Measurements from ENCODE around the gene PHAF1. TPM values are rescaled to one million over a fixed set of nuclear protein-coding genes. Genes with fewer than 3 reads are reported as not detected.
A peak's percentile ranks its signal among the peaks of the same experiment; 100 is the strongest.

PHAF1 gene
- total RNA-seq, 1 experiment from 2014 or later, result 19.2 TPM

DNA sequence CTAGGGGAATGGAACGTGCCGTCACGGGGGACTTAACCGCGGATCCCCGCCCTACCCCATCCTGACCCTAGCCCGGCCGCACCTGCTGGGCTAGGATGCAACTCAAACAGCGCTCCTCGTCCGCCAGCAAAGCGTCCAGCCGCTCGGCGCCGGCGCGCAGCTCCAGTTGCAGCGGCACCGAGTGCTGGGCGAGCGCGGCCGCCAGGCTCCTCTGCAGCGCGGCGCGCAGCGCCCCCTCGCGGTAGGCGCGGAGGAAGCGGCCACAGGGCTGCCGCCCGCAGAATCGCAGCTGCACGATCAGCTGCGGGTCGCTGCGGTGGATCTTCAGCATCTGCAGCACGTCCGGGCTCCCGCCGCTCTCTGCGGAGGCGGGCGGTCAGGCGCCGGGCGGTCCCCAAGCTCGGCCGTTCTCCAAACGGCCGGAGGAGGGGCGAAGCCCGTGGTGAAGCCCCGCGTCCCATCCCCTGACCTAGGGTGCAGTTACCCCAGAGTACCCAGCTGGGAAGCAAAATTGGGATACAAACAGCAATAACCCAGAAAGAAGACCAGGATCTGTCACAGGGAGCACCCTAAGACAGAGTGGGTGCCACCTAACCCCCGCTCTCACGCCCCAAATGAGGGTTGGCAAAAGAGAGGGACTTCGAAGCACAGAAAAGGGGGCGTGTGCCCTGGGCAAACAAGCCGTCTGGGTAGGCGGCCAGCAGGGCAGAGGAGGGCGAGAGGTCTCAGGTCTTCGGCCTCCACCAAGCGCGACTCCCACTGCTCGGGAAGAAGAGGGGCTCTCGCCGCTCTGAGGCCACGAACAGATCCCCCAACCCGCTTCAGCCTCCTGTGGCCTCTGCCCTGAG, 45.8 kb downstream of the PHAF1 start:
- no peak for TF ChIP-seq FOSL1 (IDR thresholded peaks at IDR 0.05; ENCODE audit: low read depth)
- peak; percentile 46 for TF ChIP-seq YY1 (IDR thresholded peaks at IDR 0.05; ENCODE audit: extremely low read depth, insufficient replicate concordance, low read depth, low read length)
- TF ChIP-seq RAD21 (IDR thresholded peaks at IDR 0.05; ENCODE audit: low read depth), result peak; percentile 86
- TF ChIP-seq ZFX (IDR thresholded peaks at IDR 0.05), result no peak
- TF ChIP-seq, protein P1, sequence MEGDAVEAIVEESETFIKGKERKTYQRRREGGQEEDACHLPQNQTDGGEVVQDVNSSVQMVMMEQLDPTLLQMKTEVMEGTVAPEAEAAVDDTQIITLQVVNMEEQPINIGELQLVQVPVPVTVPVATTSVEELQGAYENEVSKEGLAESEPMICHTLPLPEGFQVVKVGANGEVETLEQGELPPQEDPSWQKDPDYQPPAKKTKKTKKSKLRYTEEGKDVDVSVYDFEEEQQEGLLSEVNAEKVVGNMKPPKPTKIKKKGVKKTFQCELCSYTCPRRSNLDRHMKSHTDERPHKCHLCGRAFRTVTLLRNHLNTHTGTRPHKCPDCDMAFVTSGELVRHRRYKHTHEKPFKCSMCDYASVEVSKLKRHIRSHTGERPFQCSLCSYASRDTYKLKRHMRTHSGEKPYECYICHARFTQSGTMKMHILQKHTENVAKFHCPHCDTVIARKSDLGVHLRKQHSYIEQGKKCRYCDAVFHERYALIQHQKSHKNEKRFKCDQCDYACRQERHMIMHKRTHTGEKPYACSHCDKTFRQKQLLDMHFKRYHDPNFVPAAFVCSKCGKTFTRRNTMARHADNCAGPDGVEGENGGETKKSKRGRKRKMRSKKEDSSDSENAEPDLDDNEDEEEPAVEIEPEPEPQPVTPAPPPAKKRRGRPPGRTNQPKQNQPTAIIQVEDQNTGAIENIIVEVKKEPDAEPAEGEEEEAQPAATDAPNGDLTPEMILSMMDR (IDR thresholded peaks at IDR 0.05 in 2 of 3, conservative IDR thresholded peaks at IDR 0.05 in 1 of 3; ENCODE audit: borderline replicate concordance in 1 of 3, insufficient read depth in 1 of 3, low read depth in 2 of 3, low read length in 2 of 3), result peak; percentile 78 to 86 (median 86)
- RAD21 ChIA-PET (ENCODE audit: low non-redundant PET in 1 of 2, low total read pairs in 2 of 2, uncharacterized antibody in 2 of 2, unreplicated experiment in 2 of 2), result interaction anchor here (0.6 to 1.5 kb wide), 6 partner anchors 45 to 201 kb away, joined by 3 to 19 read pairs (median 4); no protein-coding TSS in a partner anchor
- no peaks in the 10 kb centered on the region for H3K9me3 ChIP-seq (ENCODE audit: control insufficient read depth in 1 of 2, insufficient read depth in 1 of 2, low read depth in 1 of 2, low read length in 2 of 2)
- peaks cover 6 to 36% of the 10 kb centered on the region in 2 experiments for H3K4me1 ChIP-seq (ENCODE audit: control insufficient read depth in 1 of 2, insufficient read depth in 2 of 2, low read length in 2 of 2)
- no peaks in the 10 kb centered on the region; the same call in 1 of the 2 replicates for H3K79me2 ChIP-seq (ENCODE audit: insufficient read depth, low read length)
- H4K20me1 ChIP-seq (ENCODE audit: insufficient read depth), result no peaks in the 10 kb centered on the region
- intact Hi-C loops (cut with micrococcal nuclease), result loop anchor here (1.0 to 5.0 kb wide), 3 partner anchors 141 to 203 kb away; no protein-coding TSS in a partner anchor
- ATAC-seq (peak; percentile 59), DNase-seq (ENCODE audit: low read depth, low spot score) (no peak)
- H3K4me3 ChIP-seq (replicated peaks in 1 of 2; ENCODE audit: low read depth in 1 of 2, low read length in 2 of 2), result no peak overlapping the region
- no TSS peak for BruUV-seq (replicated peaks)
- CTCF ChIA-PET, result interaction anchor here (0.6 to 5.8 kb wide), 32 partner anchors 13 to 275 kb away, joined by 3 to 79 read pairs (median 4); partner anchors contain the start of genes CES3, NOL3 and PDP2
- POLR2A ChIA-PET, result interaction anchor here (0.8 to 1.3 kb wide), 3 partner anchors 15 to 138 kb away, joined by 4 to 8 read pairs (median 4); partner anchors contain the start of gene NOL3
- no peaks in the 10 kb centered on the region for H3K27me3 ChIP-seq (ENCODE audit: insufficient read depth, low read length)
- no peak overlapping the region for H3K27ac ChIP-seq (ENCODE audit: low read depth, low read length)
- peak overlapping the region; percentile 47 for H3K4me2 ChIP-seq (ENCODE audit: low read length)
- H2AFZ ChIP-seq (ENCODE audit: low read depth, low read length, poor library complexity, severe bottlenecking), result no peak overlapping the region
- H3K36me3 ChIP-seq (ENCODE audit: control insufficient read depth in 1 of 2, insufficient read depth in 2 of 2, low read length in 2 of 2), result no peaks in the 10 kb centered on the region
- H3K9me2 ChIP-seq (ENCODE audit: insufficient read depth), result no peaks in the 10 kb centered on the region
- H3K9ac ChIP-seq (ENCODE audit: low read length), result no peak overlapping the region
